CD14-positive monocyte (primary cell): ENCODE data around the gene TMOD4. TPM values are rescaled to one million over a fixed set of nuclear protein-coding genes. Genes with fewer than 3 reads are reported as not detected.
A peak's percentile ranks its signal among the peaks of the same experiment; 100 is the strongest.

ENCODE experiments used
- DNase-seq, 3 donors: peaks; one replicate each; pipeline ENCODE4 v3.0.0-alpha.2; 2011 to 2022
- H2AFZ ChIP-seq: 2 replicates; pipeline ENCODE4 v1.6.0; 2012; ENCODE audit warnings: mild to moderate bottlenecking, low read depth, low read length, inconsistent platforms; ENCODE audit not compliant: insufficient read depth, poor library complexity, severe bottlenecking
- H3K27ac ChIP-seq, 2 donors: 1 replicate in 1 of 2; 2 replicates in 1 of 2; pipeline ENCODE4 v1.5.1; 2012 to 2013; ENCODE audit warnings: low read length in 2 of 2, control low read depth in 1 of 2, inconsistent platforms in 1 of 2, low read depth in 1 of 2, mild to moderate bottlenecking in 1 of 2
- H3K27me3 ChIP-seq, 2 donors: one replicate each; pipeline versions ENCODE4 v1.6.0 to v1.6.1; 2011 to 2013; ENCODE audit warnings: low read length in 2 of 2; ENCODE audit not compliant: control insufficient read depth in 2 of 2, insufficient read depth in 2 of 2
- H3K36me3 ChIP-seq, 2 donors: replicated peaks in 1 of 2; 1 replicate in 1 of 2; 2 replicates in 1 of 2; pipeline versions ENCODE4 v1.5.1 to v1.6.1; 2012 to 2013; ENCODE audit warnings: low read length in 2 of 2, control low read depth in 1 of 2, inconsistent platforms in 1 of 2, mild to moderate bottlenecking in 1 of 2; ENCODE audit not compliant: insufficient read depth in 2 of 2, control insufficient read depth in 1 of 2
- H3K4me1 ChIP-seq, 2 donors: 1 replicate in 1 of 2; 2 replicates in 1 of 2; pipeline versions ENCODE4 v1.5.1 to v1.6.1; 2012 to 2013; ENCODE audit warnings: low read length in 2 of 2, control low read depth in 1 of 2, inconsistent platforms in 1 of 2, mild to moderate bottlenecking in 1 of 2, moderate library complexity in 1 of 2; ENCODE audit not compliant: insufficient read depth in 2 of 2, control insufficient read depth in 1 of 2
- H3K4me2 ChIP-seq: replicated peaks from 2 replicates; pipeline ENCODE3; 2012; ENCODE audit warnings: low read length, moderate library complexity, mild to moderate bottlenecking; ENCODE audit not compliant: poor library complexity, severe bottlenecking; ENCODE audit errors: extremely low read depth
- H3K4me3 ChIP-seq, 3 experiments: fragments of 200-600 bp in 1 of 3; sonication (generic) in 1 of 3; replicated peaks in 1 of 3; 1 replicate in 2 of 3; 2 replicates in 1 of 3; pipeline ENCODE4 v1.5.1; 2011 to 2013; ENCODE audit warnings: low read length in 3 of 3, mild to moderate bottlenecking in 3 of 3, control low read depth in 2 of 3, low read depth in 2 of 3, inconsistent platforms in 1 of 3, moderate library complexity in 1 of 3
- H3K79me2 ChIP-seq: 2 replicates; pipeline ENCODE4 v1.6.0; 2012; ENCODE audit warnings: mild to moderate bottlenecking, control low read depth, inconsistent platforms, low read length, moderate library complexity; ENCODE audit not compliant: insufficient read depth
- H3K9ac ChIP-seq: 2 replicates; pipeline ENCODE4 v1.6.0; 2017; ENCODE audit warnings: low read length, mild to moderate bottlenecking; ENCODE audit not compliant: insufficient read depth, poor library complexity, severe bottlenecking
- H3K9me3 ChIP-seq, 2 donors: replicated peaks in 1 of 2; 1 replicate in 1 of 2; 2 replicates in 1 of 2; pipeline versions ENCODE4 v1.5.1 to v1.6.1; 2012 to 2013; ENCODE audit warnings: low read length in 2 of 2, control low read depth in 1 of 2; ENCODE audit not compliant: control insufficient read depth in 1 of 2, insufficient read depth in 1 of 2
- H4K20me1 ChIP-seq: 2 replicates; pipeline ENCODE4 v1.6.0; 2012; ENCODE audit warnings: mild to moderate bottlenecking, low read length, control low read depth, moderate library complexity; ENCODE audit not compliant: insufficient read depth
- H3K27ac Mint-ChIP-seq, 7 donors: one replicate each; pipeline ENCODE4 v1.8.0; 2020; ENCODE audit warnings: mild to moderate bottlenecking in 7 of 7, mixed read lengths in 7 of 7, moderate library complexity in 6 of 7, inconsistent platforms in 2 of 7
- H3K27me3 Mint-ChIP-seq, 3 donors: one replicate each; pipeline ENCODE4 v1.8.0; 2021 to 2022; ENCODE audit warnings: low read depth in 3 of 3, mild to moderate bottlenecking in 3 of 3, mixed read lengths in 3 of 3, moderate library complexity in 3 of 3, inconsistent platforms in 1 of 3
- H3K36me3 Mint-ChIP-seq, 2 donors: one replicate each; pipeline ENCODE4 v1.8.0; 2020; ENCODE audit warnings: mixed read lengths in 2 of 2, inconsistent platforms in 1 of 2, mild to moderate bottlenecking in 1 of 2
- H3K4me1 Mint-ChIP-seq: one replicate; pipeline ENCODE4 v1.8.0; 2020; ENCODE audit warnings: mild to moderate bottlenecking, mixed read lengths
- H3K4me3 Mint-ChIP-seq, 2 donors: one replicate each; pipeline ENCODE4 v1.8.0; 2020; ENCODE audit warnings: mild to moderate bottlenecking in 2 of 2, mixed read lengths in 2 of 2, moderate library complexity in 1 of 2
- H3K9me3 Mint-ChIP-seq, 7 donors: one replicate each; pipeline ENCODE4 v1.8.0; 2020 to 2022; ENCODE audit warnings: mixed read lengths in 7 of 7, mild to moderate bottlenecking in 6 of 7, moderate library complexity in 6 of 7, inconsistent platforms in 2 of 7
- WGBS: methylation state at CpG from one replicate; pipeline ENCODE4 v1.1.5; 2013; ENCODE audit warnings: missing lambda C conversion rate; ENCODE audit not compliant: insufficient coverage; 5-methylcytosine and 5-hydroxymethylcytosine counted together
- intact Hi-C, 2 donors: fragments of 100-400 bp; cut with micrococcal nuclease; formaldehyde crosslinking; loops; one replicate each; pipeline versions ENCODE4 v1.15.0 to v1.15.1; 2023
- polyA minus RNA-seq: library from RNA; depleted of rRNA, polyadenylated mRNA; stranded (reverse); fragments of >200 nt; gene quantifications from 2 replicates; pipeline ENCODE4 v1.2.3, GENCODE V29; 2012
- polyA plus RNA-seq, 3 donors: library from polyadenylated mRNA; depleted of rRNA in 1 of 3; unstranded in 2 of 3; stranded (reverse) in 1 of 3; fragments of 300-500 nt in 2 of 3; fragments of >200 nt in 1 of 3; fragmentation: Illumina TruSeq in 2 of 3; gene quantifications; 1 replicate in 2 of 3; 2 replicates in 1 of 3; pipeline ENCODE4 v1.2.3, GENCODE V29; 2012 to 2021
- total RNA-seq, 12 experiments: library from RNA in 1 of 12; stranded (reverse) in 1 of 12; fragments of 120-200 nt in 1 of 12; gene quantifications; one replicate each; pipeline ENCODE4 v1.2.4 and lab custom pipeline; 2013 to 2026; ENCODE audit warnings: mixed read lengths in 6 of 12, inconsistent platforms in 1 of 12
- TF ChIP-seq, protein P1 (sequence below): fragments of 200-600 bp; IDR thresholded peaks from one replicate; pipeline ENCODE4 v1.8.0; 2022; ENCODE audit warnings: antibody characterized with exemption, mild to moderate bottlenecking

Gene TMOD4
- 0.54 TPM for total RNA-seq (2013)
- polyA plus RNA-seq (1 to 10 TPM in 1 of 3 donors, not detected in 2; 2.0 TPM), polyA minus RNA-seq (1.3 TPM in 1 of 2 replicates, not detected in the other), total RNA-seq (lab: John Stamatoyannopoulos, UW) (0.12 to 1.5 (median 0.39) reads per million in 11 experiments)

- peak in 1 of 3 donors; percentile 31 for DNase-seq
- H3K27me3 Mint-ChIP-seq = no peaks in the 10 kb centered on the region
- no peak within 1 kb of the TSS for H2AFZ ChIP-seq
- H3K9me3 Mint-ChIP-seq = peaks cover 0 to 2% (median 0%) of the 10 kb centered on the region in 7 donors
- H3K27ac ChIP-seq = peak within 1 kb of the TSS in 1 of 2 donors; percentile 44
- TF ChIP-seq, protein P1, sequence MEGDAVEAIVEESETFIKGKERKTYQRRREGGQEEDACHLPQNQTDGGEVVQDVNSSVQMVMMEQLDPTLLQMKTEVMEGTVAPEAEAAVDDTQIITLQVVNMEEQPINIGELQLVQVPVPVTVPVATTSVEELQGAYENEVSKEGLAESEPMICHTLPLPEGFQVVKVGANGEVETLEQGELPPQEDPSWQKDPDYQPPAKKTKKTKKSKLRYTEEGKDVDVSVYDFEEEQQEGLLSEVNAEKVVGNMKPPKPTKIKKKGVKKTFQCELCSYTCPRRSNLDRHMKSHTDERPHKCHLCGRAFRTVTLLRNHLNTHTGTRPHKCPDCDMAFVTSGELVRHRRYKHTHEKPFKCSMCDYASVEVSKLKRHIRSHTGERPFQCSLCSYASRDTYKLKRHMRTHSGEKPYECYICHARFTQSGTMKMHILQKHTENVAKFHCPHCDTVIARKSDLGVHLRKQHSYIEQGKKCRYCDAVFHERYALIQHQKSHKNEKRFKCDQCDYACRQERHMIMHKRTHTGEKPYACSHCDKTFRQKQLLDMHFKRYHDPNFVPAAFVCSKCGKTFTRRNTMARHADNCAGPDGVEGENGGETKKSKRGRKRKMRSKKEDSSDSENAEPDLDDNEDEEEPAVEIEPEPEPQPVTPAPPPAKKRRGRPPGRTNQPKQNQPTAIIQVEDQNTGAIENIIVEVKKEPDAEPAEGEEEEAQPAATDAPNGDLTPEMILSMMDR = peak; percentile 73
- no peak within 1 kb of the TSS for H3K9ac ChIP-seq
- H3K27ac Mint-ChIP-seq = peak within 1 kb of the TSS in 6 of 7 donors; percentile 28 to 76 (median 64)
- H3K4me3 Mint-ChIP-seq = no peak within 1 kb of the TSS
- WGBS = no CpG with 5 or more reads among the region's 4 CpGs
- peaks cover 70 to 89% of the 10 kb centered on the region in 2 donors for H3K36me3 Mint-ChIP-seq
- no peaks in the 10 kb centered on the region for H3K79me2 ChIP-seq
- no peaks in the 10 kb centered on the region for H3K27me3 ChIP-seq
- H3K4me3 ChIP-seq = no peak within 1 kb of the TSS
- H3K4me1 ChIP-seq = peaks cover 3 to 8% of the 10 kb centered on the region in 2 donors
- no peaks in the 10 kb centered on the region for H4K20me1 ChIP-seq
- intact Hi-C loops = no loop called here
- no peak within 1 kb of the TSS for H3K4me2 ChIP-seq
- no peaks in the 10 kb centered on the region for H3K9me3 ChIP-seq
- H3K36me3 ChIP-seq = peaks cover 79 to 91% of the 10 kb centered on the region in 2 donors
- H3K4me1 Mint-ChIP-seq = peaks cover 7% of the 10 kb centered on the region
Measured at GRCh38 chr1:151175863-151176262, at the start of gene TMOD4. TSS of gene TMOD4 (minus strand) at chr1:151175981. CDS start at chr1:151174875, 1,106 bp downstream.

DNA sequence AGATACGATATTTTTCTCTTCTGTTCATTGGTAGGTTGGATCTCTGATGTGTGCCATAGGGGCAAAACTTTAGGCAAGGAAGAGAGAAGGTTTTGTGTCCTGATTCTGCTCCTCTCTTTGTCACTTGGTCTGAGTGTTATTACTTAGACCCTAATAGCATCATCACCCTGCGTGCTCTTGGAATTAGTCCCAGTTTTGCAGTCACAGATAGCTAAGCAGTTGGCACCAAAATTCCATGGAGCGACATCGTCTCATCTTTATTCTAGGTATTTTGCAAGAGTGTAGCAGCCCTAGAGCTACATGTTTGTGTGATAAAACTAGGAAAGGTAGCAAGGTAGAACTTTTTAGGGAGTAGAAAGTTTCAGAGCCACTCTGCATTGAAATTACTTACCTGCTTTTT is 46.3 kb upstream of the TMOD4 start:
- H2AFZ ChIP-seq = no peak overlapping the region
- H3K9ac ChIP-seq = no peak overlapping the region
- DNase-seq = no peak
- no peaks in the 10 kb centered on the region for H3K27me3 ChIP-seq
- peaks cover 29 to 72% of the 10 kb centered on the region in 2 donors for H3K36me3 ChIP-seq
- TF ChIP-seq, protein P1 = no peak
- Mint-ChIP-seq H3K4me1 (no peaks in the 10 kb centered on the region), H3K36me3 (peaks cover 41 to 74% of the 10 kb centered on the region in 2 donors), H3K27me3 (peaks cover 0 to 2% (median 0%) of the 10 kb centered on the region in 3 donors), H3K27ac (peak overlapping the region in 1 of 7 donors; percentile 17), H3K4me3 (no peak overlapping the region), H3K9me3 (no peaks in the 10 kb centered on the region)
- no peaks in the 10 kb centered on the region for H3K4me1 ChIP-seq
- intact Hi-C loops = loop anchor here in 1 of 2 donors (10.0 kb wide), 1 partner anchor 117 kb away; no protein-coding TSS in a partner anchor
- peaks cover 54% of the 10 kb centered on the region for H4K20me1 ChIP-seq
- H3K4me3 ChIP-seq = no peak overlapping the region
- peaks cover 63% of the 10 kb centered on the region for H3K79me2 ChIP-seq
- 100% methylated on average over 2 of the region's 4 CpGs for WGBS
- H3K4me2 ChIP-seq = no peak overlapping the region
- H3K27ac ChIP-seq = peak overlapping the region in 1 of 2 donors; percentile 15
- H3K9me3 ChIP-seq = no peaks in the 10 kb centered on the region
